K562 (cell line): ENCODE results near the gene SMC5. TPM values are rescaled to one million over a fixed set of nuclear protein-coding genes. Genes with fewer than 3 reads are reported as not detected.

Source experiments
- ATAC-seq: fragments of 200-7000 bp; cut with Tn5 transposase; 3 replicates; pipeline ENCODE4 v1.9.1; 2020; ENCODE audit warnings: moderate library complexity
- Bru-seq: library from RNA; stranded (reverse); fragments of 400-500 nt; gene quantifications from one replicate; lab custom pipeline; 2021; lab: Mats Ljungman, UMichigan
- BruChase-seq, 2 experiments: library from RNA; stranded (reverse); fragments of 400-500 nt; gene quantifications; one replicate each; lab custom pipeline; 2021; lab: Mats Ljungman, UMichigan
- BruUV-seq: library from RNA; stranded (reverse); fragments of 400-500 nt; replicated peaks from 2 replicates; lab custom pipeline; 2021; lab: Mats Ljungman, UMichigan
- CTCF ChIA-PET: fragments of 300-600 bp; formaldehyde crosslinking; extraction: SDS; loops from one replicate; lab custom pipeline; 2021; ENCODE audit warnings: low intra/inter-chr PET ratio; lab: Yijun Ruan, JAX
- POLR2A ChIA-PET: fragments of 300-600, 350-650 bp; sonication (Branson Sonifier 250); formaldehyde crosslinking; extraction: SDS; loops from one replicate; lab custom pipeline; 2021; ENCODE audit warnings: antibody characterized with exemption, inconsistent platforms; lab: Yijun Ruan, JAX
- DNase-seq, 4 experiments: peaks; one replicate each; pipeline versions ENCODE4 v3.0.0 to v3.0.0-alpha.2; 2011 to 2018; ENCODE audit warnings: low spot score in 3 of 4, mixed read lengths in 3 of 4; ENCODE audit errors: extremely low read depth in 1 of 4
- FAIRE-seq: peaks from 2 replicates; lab custom pipeline; 2011; peaks lifted over from hg19 to GRCh38; lab: Jason Lieb, UNC
- H2AFZ ChIP-seq: 2 replicates; pipeline ENCODE4 v1.6.0; 2011; ENCODE audit warnings: low read depth, low read length, control low read depth, inconsistent platforms
- H3K27ac ChIP-seq: fragments of 200-600 bp; 3 replicates; pipeline ENCODE4 v1.8.0; 2011; ENCODE audit warnings: low read depth, mild to moderate bottlenecking, control low read depth, inconsistent platforms, low read length, moderate library complexity, mixed read lengths; ENCODE audit errors: extremely low read depth
- H3K27me3 ChIP-seq, 2 experiments: fragments of 300-600 bp in 1 of 2; 2 replicates in 1 of 2; 3 replicates in 1 of 2; pipeline versions ENCODE4 v1.6.0 to v1.8.0; 2011; ENCODE audit warnings: inconsistent platforms in 2 of 2, low read length in 2 of 2, mild to moderate bottlenecking in 1 of 2, mixed read lengths in 1 of 2, moderate library complexity in 1 of 2; ENCODE audit not compliant: control insufficient read depth in 2 of 2, insufficient read depth in 2 of 2
- H3K36me3 ChIP-seq: fragments of 300-600 bp; 3 replicates; pipeline ENCODE4 v1.8.0; 2011; ENCODE audit warnings: mild to moderate bottlenecking, low read length, inconsistent platforms; ENCODE audit not compliant: control insufficient read depth, insufficient read depth
- H3K4me1 ChIP-seq, 2 experiments: fragments of 200-600 bp in 1 of 2; replicated peaks in 1 of 2; 2 replicates in 1 of 2; 3 replicates in 1 of 2; pipeline versions ENCODE4 v1.5.1 to v1.8.0; 2011; ENCODE audit warnings: inconsistent platforms in 2 of 2, low read length in 2 of 2, mild to moderate bottlenecking in 1 of 2, mixed read lengths in 1 of 2, moderate library complexity in 1 of 2; ENCODE audit not compliant: control insufficient read depth in 2 of 2, insufficient read depth in 2 of 2
- H3K4me2 ChIP-seq: 2 replicates; pipeline ENCODE4 v1.6.1; 2011; ENCODE audit warnings: low read length, control low read depth, inconsistent platforms, mixed read lengths; ENCODE audit not compliant: insufficient read depth
- H3K4me3 ChIP-seq: fragments of 200-600 bp; sonication (generic), shearing (Covaris generic); 2 replicates; pipeline ENCODE4 v1.5.1; 2016; ENCODE audit warnings: control low read depth, inconsistent platforms
- H3K79me2 ChIP-seq: fragments of 200-600 bp; 3 replicates; pipeline ENCODE4 v1.8.0; 2011; ENCODE audit warnings: low read length, inconsistent platforms; ENCODE audit not compliant: control insufficient read depth, insufficient read depth
- H3K9ac ChIP-seq, 2 experiments: 2 replicates each; pipeline versions ENCODE4 v1.6.0 to v1.6.1; 2011; ENCODE audit warnings: low read depth in 2 of 2, low read length in 2 of 2, control low read depth in 1 of 2, inconsistent platforms in 1 of 2, mild to moderate bottlenecking in 1 of 2, mixed read lengths in 1 of 2; ENCODE audit not compliant: insufficient read depth in 1 of 2
- H3K9me1 ChIP-seq: one replicate; pipeline ENCODE4 v1.6.0; 2011; ENCODE audit warnings: inconsistent platforms, mild to moderate bottlenecking, low read length, moderate library complexity; ENCODE audit not compliant: control insufficient read depth, insufficient read depth
- H3K9me3 ChIP-seq: replicated peaks from 2 replicates; pipeline ENCODE4 v1.5.1; 2011; ENCODE audit warnings: low read depth, low read length, inconsistent platforms; ENCODE audit not compliant: control insufficient read depth, insufficient read depth
- H4K20me1 ChIP-seq: replicated peaks from 2 replicates; pipeline ENCODE4 v1.6.1; 2011; ENCODE audit warnings: low read length, inconsistent platforms, mixed read lengths; ENCODE audit not compliant: control insufficient read depth, insufficient read depth
- ETV1 ChIP-seq: fragments of 450-650 bp; conservative IDR thresholded peaks from 2 replicates; pipeline ENCODE4 v1.6.1; 2016; ENCODE audit warnings: missing genetic modification characterization, control low read depth, low read depth, missing compliant biosample characterization
- FOXK2 ChIP-seq, 2 experiments: fragments of 450-650 bp; IDR thresholded peaks in 1 of 2; conservative IDR thresholded peaks in 1 of 2; 2 replicates each; pipeline ENCODE4 v1.6.1; 2016; ENCODE audit warnings: low read depth in 2 of 2, mild to moderate bottlenecking in 1 of 2
- GATAD2A ChIP-seq: fragments of 450-650 bp; IDR thresholded peaks from 2 replicates; pipeline ENCODE4 v1.6.1; 2017
- NCOA1 ChIP-seq: fragments of 450-650 bp; IDR thresholded peaks from 2 replicates; pipeline ENCODE4 v1.6.1; 2016; ENCODE audit warnings: low read depth
- RB1 ChIP-seq: fragments of 450-650 bp; IDR thresholded peaks from 2 replicates; pipeline ENCODE4 v1.6.1; 2017; ENCODE audit warnings: low read depth, mild to moderate bottlenecking
- whole genome bisulfite sequencing: fragments of 100-300 bp; shearing (Covaris generic); methylation state at CpG from one replicate; pipeline ENCODE4 v1.1.6; 2016; ENCODE audit warnings: low coverage, mixed read lengths; ENCODE audit not compliant: insufficient coverage; ENCODE audit errors: missing lambda C conversion rate; 5-methylcytosine and 5-hydroxymethylcytosine counted together
- in situ Hi-C: fragments of 300-500 bp; cut with MboI; formaldehyde crosslinking; loops from 4 replicates; pipeline ENCODE4 v1.15.0; 2018; ENCODE audit warnings: inconsistent platforms, mixed read lengths
- intact Hi-C: fragments of 100-400 bp; cut with micrococcal nuclease; formaldehyde crosslinking; loops from 2 replicates; pipeline ENCODE4 v1.14.2; 2022
- long read RNA-seq, 3 experiments: library from polyadenylated mRNA in 2 of 3; library from RNA in 1 of 3; unstranded in 2 of 3; stranded (forward) in 1 of 3; transcript quantifications; one replicate each; pipeline ENCODE4 v2.0.0, GENCODE V29; 2019 to 2022
- polyA minus RNA-seq, 3 experiments: library from RNA; depleted of rRNA, polyadenylated mRNA; stranded (reverse); fragments of >200 nt; gene quantifications; 2 replicates each; pipeline ENCODE4 v1.2.3, GENCODE V29; 2011
- polyA plus RNA-seq, 8 experiments: library from polyadenylated mRNA; depleted of rRNA in 4 of 8; stranded (reverse) in 5 of 8; unstranded in 3 of 8; fragments of >200 nt; fragmentation: Nextera tagmentation in 2 of 8; fragmentation: Illumina TruSeq in 1 of 8; extraction: Ambion mirVana in 2 of 8; extraction: Trizol in 1 of 8; gene quantifications; 2 replicates each; pipeline versions ENCODE4 v1.2.1 to v1.2.3, GENCODE V29; 2011 to 2014; ENCODE audit warnings: inconsistent platforms in 1 of 8, missing spikeins in 1 of 8
- total RNA-seq, 7 experiments: library from RNA; depleted of rRNA in 6 of 7; stranded (reverse); fragments of >200 nt in 6 of 7; fragmentation: Illumina TruSeq in 2 of 7; extraction: Trizol in 2 of 7; gene quantifications; 2 replicates each; pipeline versions ENCODE4 v1.2.1 to v1.2.3, GENCODE V29; 2011 to 2021; ENCODE audit warnings: low replicate concordance in 1 of 7
- TF ChIP-seq, protein P1 (sequence below): fragments of 450-650 bp; IDR thresholded peaks from 2 replicates; pipeline ENCODE4 v1.6.1; 2018; ENCODE audit not compliant: partially characterized antibody
- TF ChIP-seq, protein P2 (sequence below): sonication (generic); formaldehyde crosslinking; IDR thresholded peaks from 2 replicates; pipeline ENCODE4 v1.8.1; 2023; ENCODE audit warnings: mild to moderate bottlenecking, missing genetic modification reagents
- TF ChIP-seq, protein P3 (sequence below): sonication (generic); formaldehyde crosslinking; IDR thresholded peaks from 2 replicates; pipeline ENCODE4 v1.8.1; 2022; ENCODE audit warnings: missing genetic modification reagents

The SMC5 gene
- total RNA-seq (2011; cell fraction: chromatin; rRNA removed; ENCODE audit: low replicate concordance), result 14.5 and 72.1 TPM in 2 replicates
- 6.3 and 7.6 TPM in 2 replicates for total RNA-seq (2011; cell fraction: nucleolus; rRNA removed)
- total RNA-seq (2011; cell fraction: nucleoplasm; rRNA removed), result 16.2 and 17.9 TPM in 2 replicates
- total RNA-seq (2014; rRNA removed) (14.2 and 21.4 TPM in 2 replicates), total RNA-seq (2014; rRNA removed; fragmentation: Illumina TruSeq; extraction: Trizol) (28.8 and 36.7 TPM in 2 replicates), total RNA-seq (2015; rRNA removed; fragmentation: Illumina TruSeq; extraction: Trizol) (33.8 and 43.2 TPM in 2 replicates), total RNA-seq (2021) (16.2 and 16.5 TPM in 2 replicates), polyA plus RNA-seq (2011; rRNA removed) (18.6 and 24.2 TPM in 2 replicates), polyA plus RNA-seq (2014; fragmentation: Illumina TruSeq; extraction: Trizol) (20.8 and 24.9 TPM in 2 replicates), polyA plus RNA-seq (2014; fragmentation: Nextera tagmentation; extraction: Ambion mirVana) (1 to 10 TPM; 3.5 to 5.1 TPM), polyA plus RNA-seq (2014; rRNA removed) (16.0 and 17.5 TPM in 2 replicates), polyA minus RNA-seq (2011; rRNA and poly(A)+ RNA removed) (22.6 and 23.5 TPM in 2 replicates), Bru-seq, nascent RNA (percentile 82 among the genes with signal in this experiment), BruChase-seq, experiment 1, labeled RNA remaining after a 2-hour chase (percentile 88 among the genes with signal in this experiment), BruChase-seq, experiment 2, labeled RNA remaining after a 6-hour chase (percentile 86 among the genes with signal in this experiment)
- polyA plus RNA-seq (2011; cell fraction: cytosol; rRNA removed), result 2.3 and 3.8 TPM in 2 replicates
- 18.5 and 19.0 TPM in 2 replicates for polyA plus RNA-seq (2011; cell fraction: nucleus; rRNA removed)
- 9.8 and 12.7 TPM in 2 replicates for polyA plus RNA-seq (2012)
- polyA minus RNA-seq (2011; cell fraction: cytosol; rRNA and poly(A)+ RNA removed), result 6.3 and 11.3 TPM in 2 replicates
- 37.1 and 37.3 TPM in 2 replicates for polyA minus RNA-seq (2011; cell fraction: nucleus; rRNA and poly(A)+ RNA removed)
- long read RNA-seq, experiment 1, full-length matches to known transcripts, result 20 of 71 reads
- long read RNA-seq, experiment 1, partial matches to known transcripts, result 21 of 71 reads
- long read RNA-seq, experiment 1, other reads (novel, unspliced or antisense), result 30 of 71 reads
- long read RNA-seq, experiment 2, partial matches to known transcripts, result 0 of 9 reads
- long read RNA-seq, experiment 2, other reads (novel, unspliced or antisense), result 9 of 9 reads
- long read RNA-seq, experiment 3, partial matches to known transcripts, result 9 of 12 reads
- long read RNA-seq, experiment 3, other reads (novel, unspliced or antisense), result 3 of 12 reads

DNA sequence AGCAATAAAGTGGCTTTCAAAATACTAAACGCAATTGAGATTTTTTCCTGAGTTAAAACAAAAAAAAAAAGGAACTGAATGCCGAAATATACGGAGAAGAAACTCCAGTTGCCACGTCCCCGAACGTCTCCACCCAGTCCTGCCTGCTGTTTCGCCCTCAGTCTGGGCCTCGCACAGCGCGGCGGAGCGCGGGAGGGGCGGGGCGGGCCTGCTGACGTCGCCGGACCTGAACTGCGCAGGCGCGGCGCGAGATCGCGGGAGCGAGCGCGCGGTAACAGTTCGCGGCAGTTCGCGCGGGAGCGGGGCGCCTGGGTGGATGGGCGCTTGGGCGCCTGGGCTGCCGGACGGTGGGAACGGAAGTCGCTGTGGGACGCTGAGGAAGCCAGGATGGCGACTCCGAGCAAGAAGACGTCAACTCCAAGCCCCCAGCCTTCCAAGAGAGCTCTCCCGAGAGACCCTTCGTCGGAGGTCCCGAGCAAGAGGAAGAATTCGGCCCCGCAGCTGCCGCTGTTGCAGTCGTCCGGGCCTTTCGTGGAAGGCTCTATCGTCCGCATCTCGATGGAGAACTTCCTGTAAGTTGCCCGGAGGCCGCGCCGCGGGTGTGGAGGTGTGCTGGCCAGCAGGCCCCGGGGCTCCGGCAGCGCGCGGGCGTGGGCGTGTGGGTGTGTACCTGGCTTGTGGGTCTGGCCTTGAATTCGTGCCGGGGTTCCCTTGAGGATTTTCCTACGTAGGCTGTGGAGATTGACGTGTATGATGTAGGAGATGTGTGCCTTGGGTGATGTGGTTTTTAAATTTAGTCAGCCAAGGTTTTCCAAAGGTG, at the start of gene SMC5:
Gene SMC5, plus strand, starts transcription at position 287 of the 820 bp plus-strand sequence. Its CDS starts 101 bp downstream, at position 388.
- FAIRE-seq (peak; percentile 75), DNase-seq (peak; percentile 80 to 90 (median 82)), ATAC-seq (peak; percentile 88)
- intact Hi-C loops (loop anchor here (5.0 to 10.0 kb wide), 2 partner anchors 158 to 226 kb away; no protein-coding TSS in a partner anchor), in situ Hi-C loops (no loop called here)
- Histone ChIP-seq H2AFZ (peak within 1 kb of the TSS; percentile 96), H3K9me3 (no peaks in the 10 kb centered on the region), H3K9me1 (no peaks in the 10 kb centered on the region), H3K4me1 (peaks cover 22 to 26% of the 10 kb centered on the region in 2 experiments; a peak in 4 of 5 replicates), H3K36me3 (peaks cover 36% of the 10 kb centered on the region), H3K9ac (peak within 1 kb of the TSS; percentile 93 to 99), H3K4me3 (peak within 1 kb of the TSS; percentile 88), H3K4me2 (peak within 1 kb of the TSS; percentile 91), H3K79me2 (peaks cover 53% of the 10 kb centered on the region), H3K27me3 (no peaks in the 10 kb centered on the region), H4K20me1 (peaks cover 6% of the 10 kb centered on the region), H3K27ac (peak within 1 kb of the TSS; percentile 95)
- no TSS peak for BruUV-seq
- POLR2A ChIA-PET, result interaction anchor here (1.2 kb wide), 1 partner anchor 10 kb away, joined by 6 read pairs; no protein-coding TSS in a partner anchor
- CTCF ChIA-PET, result no interaction called here
- WGBS, result 2% methylated on average over 19 of the region's 75 CpGs
- TF ChIP-seq, protein P1, sequence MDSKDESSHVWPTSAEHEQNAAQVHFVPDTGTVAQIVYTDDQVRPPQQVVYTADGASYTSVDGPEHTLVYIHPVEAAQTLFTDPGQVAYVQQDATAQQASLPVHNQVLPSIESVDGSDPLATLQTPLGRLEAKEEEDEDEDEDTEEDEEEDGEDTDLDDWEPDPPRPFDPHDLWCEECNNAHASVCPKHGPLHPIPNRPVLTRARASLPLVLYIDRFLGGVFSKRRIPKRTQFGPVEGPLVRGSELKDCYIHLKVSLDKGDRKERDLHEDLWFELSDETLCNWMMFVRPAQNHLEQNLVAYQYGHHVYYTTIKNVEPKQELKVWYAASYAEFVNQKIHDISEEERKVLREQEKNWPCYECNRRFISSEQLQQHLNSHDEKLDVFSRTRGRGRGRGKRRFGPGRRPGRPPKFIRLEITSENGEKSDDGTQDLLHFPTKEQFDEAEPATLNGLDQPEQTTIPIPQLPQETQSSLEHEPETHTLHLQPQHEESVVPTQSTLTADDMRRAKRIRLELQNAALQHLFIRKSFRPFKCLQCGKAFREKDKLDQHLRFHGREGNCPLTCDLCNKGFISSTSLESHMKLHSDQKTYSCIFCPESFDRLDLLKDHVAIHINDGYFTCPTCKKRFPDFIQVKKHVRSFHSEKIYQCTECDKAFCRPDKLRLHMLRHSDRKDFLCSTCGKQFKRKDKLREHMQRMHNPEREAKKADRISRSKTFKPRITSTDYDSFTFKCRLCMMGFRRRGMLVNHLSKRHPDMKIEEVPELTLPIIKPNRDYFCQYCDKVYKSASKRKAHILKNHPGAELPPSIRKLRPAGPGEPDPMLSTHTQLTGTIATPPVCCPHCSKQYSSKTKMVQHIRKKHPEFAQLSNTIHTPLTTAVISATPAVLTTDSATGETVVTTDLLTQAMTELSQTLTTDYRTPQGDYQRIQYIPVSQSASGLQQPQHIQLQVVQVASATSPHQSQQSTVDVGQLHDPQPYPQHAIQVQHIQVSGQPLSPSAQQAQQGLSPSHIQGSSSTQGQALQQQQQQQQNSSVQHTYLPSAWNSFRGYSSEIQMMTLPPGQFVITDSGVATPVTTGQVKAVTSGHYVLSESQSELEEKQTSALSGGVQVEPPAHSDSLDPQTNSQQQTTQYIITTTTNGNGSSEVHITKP, result peak; percentile 39
- TF ChIP-seq RB1 (peak; percentile 69; the same call in 1 of the 2 replicates), FOXK2 (conservative IDR thresholded peaks at IDR 0.05 in 1 of 2, IDR thresholded peaks at IDR 0.05 in 1 of 2; ENCODE audit: low read depth in 2 of 2) (no peak), ETV1 (peak; percentile 67), NCOA1 (no peak), GATAD2A (no peak)
- TF ChIP-seq, protein P2, sequence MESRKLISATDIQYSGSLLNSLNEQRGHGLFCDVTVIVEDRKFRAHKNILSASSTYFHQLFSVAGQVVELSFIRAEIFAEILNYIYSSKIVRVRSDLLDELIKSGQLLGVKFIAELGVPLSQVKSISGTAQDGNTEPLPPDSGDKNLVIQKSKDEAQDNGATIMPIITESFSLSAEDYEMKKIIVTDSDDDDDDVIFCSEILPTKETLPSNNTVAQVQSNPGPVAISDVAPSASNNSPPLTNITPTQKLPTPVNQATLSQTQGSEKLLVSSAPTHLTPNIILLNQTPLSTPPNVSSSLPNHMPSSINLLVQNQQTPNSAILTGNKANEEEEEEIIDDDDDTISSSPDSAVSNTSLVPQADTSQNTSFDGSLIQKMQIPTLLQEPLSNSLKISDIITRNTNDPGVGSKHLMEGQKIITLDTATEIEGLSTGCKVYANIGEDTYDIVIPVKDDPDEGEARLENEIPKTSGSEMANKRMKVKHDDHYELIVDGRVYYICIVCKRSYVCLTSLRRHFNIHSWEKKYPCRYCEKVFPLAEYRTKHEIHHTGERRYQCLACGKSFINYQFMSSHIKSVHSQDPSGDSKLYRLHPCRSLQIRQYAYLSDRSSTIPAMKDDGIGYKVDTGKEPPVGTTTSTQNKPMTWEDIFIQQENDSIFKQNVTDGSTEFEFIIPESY (CRISPR knock-in tag), result peak; percentile 18; the same call in 1 of the 2 replicates
- TF ChIP-seq, protein P3, sequence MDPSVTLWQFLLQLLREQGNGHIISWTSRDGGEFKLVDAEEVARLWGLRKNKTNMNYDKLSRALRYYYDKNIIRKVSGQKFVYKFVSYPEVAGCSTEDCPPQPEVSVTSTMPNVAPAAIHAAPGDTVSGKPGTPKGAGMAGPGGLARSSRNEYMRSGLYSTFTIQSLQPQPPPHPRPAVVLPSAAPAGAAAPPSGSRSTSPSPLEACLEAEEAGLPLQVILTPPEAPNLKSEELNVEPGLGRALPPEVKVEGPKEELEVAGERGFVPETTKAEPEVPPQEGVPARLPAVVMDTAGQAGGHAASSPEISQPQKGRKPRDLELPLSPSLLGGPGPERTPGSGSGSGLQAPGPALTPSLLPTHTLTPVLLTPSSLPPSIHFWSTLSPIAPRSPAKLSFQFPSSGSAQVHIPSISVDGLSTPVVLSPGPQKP (CRISPR knock-in tag), result no peak
